IMR-90 (cell line): ENCODE results near the gene TMEM52. TPM values are rescaled to one million over a fixed set of nuclear protein-coding genes. Genes with fewer than 3 reads are reported as not detected.

Source experiments
- ATAC-seq: fragments of 200-7000 bp; cut with Tn5 transposase; 2 replicates; pipeline ENCODE4 v1.9.1; 2020; ENCODE audit warnings: low read depth, mild to moderate bottlenecking, moderate library complexity
- BruUV-seq: library from RNA; stranded (reverse); fragments of 400-500 nt; replicated peaks from 2 replicates; lab custom pipeline; 2021; lab: Mats Ljungman, UMichigan
- CTCF ChIA-PET: fragments of 300-600 bp; formaldehyde crosslinking; extraction: SDS; loops from one replicate; lab custom pipeline; 2021; ENCODE audit warnings: antibody characterized with exemption; lab: Yijun Ruan, JAX
- POLR2A ChIA-PET: fragments of 300-600 bp; sonication (Branson Sonifier 250); formaldehyde crosslinking; loops from one replicate; lab custom pipeline; 2022; ENCODE audit warnings: antibody characterized with exemption; ENCODE audit not compliant: unreplicated experiment; lab: Charles Lee
- DNase-seq: peaks from one replicate; pipeline ENCODE4 v3.0.0; 2013
- H2AFZ ChIP-seq: replicated peaks from 2 replicates; pipeline ENCODE3; 2013; ENCODE audit warnings: low read length, mild to moderate bottlenecking; ENCODE audit not compliant: poor library complexity
- H2AK5ac ChIP-seq: 2 replicates; pipeline ENCODE4 v1.6.1; 2013; ENCODE audit warnings: low read depth, low read length, inconsistent platforms
- H2AK9ac ChIP-seq: replicated peaks from 2 replicates; pipeline ENCODE3; 2013; ENCODE audit warnings: mild to moderate bottlenecking, low read depth, low read length, moderate library complexity; ENCODE audit not compliant: poor library complexity
- H2BK120ac ChIP-seq: 2 replicates; pipeline ENCODE4 v1.6.1; 2013; ENCODE audit warnings: low read depth, low read length, inconsistent platforms
- H2BK15ac ChIP-seq: 3 replicates; pipeline ENCODE4 v1.6.1; 2013; ENCODE audit warnings: low read depth, low read length, inconsistent platforms
- H2BK20ac ChIP-seq: 2 replicates; pipeline ENCODE4 v1.6.1; 2013; ENCODE audit warnings: low read depth, mild to moderate bottlenecking, inconsistent platforms, low read length, moderate library complexity
- H2BK5ac ChIP-seq: 2 replicates; pipeline ENCODE4 v1.6.1; 2013; ENCODE audit warnings: mild to moderate bottlenecking, low read depth, low read length, inconsistent platforms; ENCODE audit not compliant: poor library complexity, severe bottlenecking
- H3K14ac ChIP-seq: replicated peaks from 2 replicates; pipeline ENCODE4 v1.6.1; 2013; ENCODE audit warnings: low read depth, low read length, inconsistent platforms
- H3K18ac ChIP-seq: 2 replicates; pipeline ENCODE4 v1.6.1; 2013; ENCODE audit warnings: low read depth, low read length, control low read depth
- H3K23ac ChIP-seq: 2 replicates; pipeline ENCODE4 v1.6.1; 2013; ENCODE audit warnings: low read depth, low read length, inconsistent platforms
- H3K27ac ChIP-seq: 2 replicates; pipeline ENCODE4 v1.5.1; 2013; ENCODE audit warnings: mild to moderate bottlenecking, control low read depth, low read length; ENCODE audit not compliant: insufficient read depth
- H3K27me3 ChIP-seq: 2 replicates; pipeline ENCODE4 v1.6.1; 2013; ENCODE audit warnings: low read length; ENCODE audit not compliant: control insufficient read depth, insufficient read depth
- H3K36me3 ChIP-seq: 2 replicates; pipeline ENCODE4 v1.6.1; 2013; ENCODE audit warnings: low read length, mixed read lengths; ENCODE audit not compliant: control insufficient read depth, insufficient read depth
- H3K4ac ChIP-seq: 2 replicates; pipeline ENCODE4 v1.6.1; 2013; ENCODE audit warnings: low read depth, low read length, inconsistent platforms
- H3K4me1 ChIP-seq: 2 replicates; pipeline ENCODE4 v1.6.1; 2013; ENCODE audit warnings: low read length, mixed read lengths; ENCODE audit not compliant: control insufficient read depth, insufficient read depth
- H3K4me2 ChIP-seq: 2 replicates; pipeline ENCODE4 v1.6.1; 2013; ENCODE audit warnings: low read depth, mild to moderate bottlenecking, control low read depth, low read length, moderate library complexity
- H3K4me3 ChIP-seq: 2 replicates; pipeline ENCODE4 v1.5.1; 2013; ENCODE audit warnings: low read depth, mild to moderate bottlenecking, control low read depth, low read length, moderate library complexity; ENCODE audit not compliant: insufficient read depth
- H3K56ac ChIP-seq: 2 replicates; pipeline ENCODE4 v1.6.1; 2013; ENCODE audit warnings: low read length, inconsistent platforms; ENCODE audit not compliant: insufficient read depth; ENCODE audit errors: extremely low read depth
- H3K79me1 ChIP-seq, 2 experiments: 2 replicates each; pipeline ENCODE4 v1.6.1; 2013; ENCODE audit warnings: low read length in 2 of 2, inconsistent platforms in 1 of 2, low read depth in 1 of 2
- H3K9ac ChIP-seq: 2 replicates; pipeline ENCODE4 v1.6.1; 2013; ENCODE audit warnings: low read depth, low read length, control low read depth
- H3K9me1 ChIP-seq: 2 replicates; pipeline ENCODE4 v1.6.1; 2013; ENCODE audit warnings: low read length, inconsistent platforms; ENCODE audit not compliant: insufficient read depth
- H3K9me3 ChIP-seq: 2 replicates; pipeline ENCODE4 v1.6.1; 2013; ENCODE audit warnings: low read length; ENCODE audit not compliant: control insufficient read depth, insufficient read depth
- H4K20me1 ChIP-seq: 2 replicates; pipeline ENCODE4 v1.6.1; 2013; ENCODE audit warnings: low read length, inconsistent platforms; ENCODE audit not compliant: insufficient read depth
- H4K5ac ChIP-seq: 2 replicates; pipeline ENCODE4 v1.6.1; 2013; ENCODE audit warnings: mild to moderate bottlenecking, low read depth, low read length, control low read depth
- H4K8ac ChIP-seq, 2 experiments: 2 replicates each; pipeline ENCODE4 v1.6.1; 2013; ENCODE audit warnings: low read depth in 2 of 2, low read length in 2 of 2, control low read depth in 1 of 2, inconsistent platforms in 1 of 2
- H4K91ac ChIP-seq: 2 replicates; pipeline ENCODE4 v1.6.1; 2013; ENCODE audit warnings: low read depth, low read length, inconsistent platforms; ENCODE audit not compliant: insufficient read depth
- MAFK ChIP-seq: IDR thresholded peaks from 2 replicates; pipeline ENCODE4 v1.6.1; 2012; ENCODE audit warnings: low read depth, low read length, improper control_type of control experiment
- MAZ ChIP-seq: IDR thresholded peaks from 2 replicates; pipeline ENCODE4 v1.6.1; 2012; ENCODE audit warnings: low read depth, mild to moderate bottlenecking, low read length, improper control_type of control experiment, moderate library complexity, borderline replicate concordance
- MXI1 ChIP-seq: IDR thresholded peaks from 2 replicates; pipeline ENCODE4 v1.6.1; 2012; ENCODE audit warnings: low read depth, mild to moderate bottlenecking, low read length, moderate library complexity, borderline replicate concordance
- POLR2A ChIP-seq: IDR thresholded peaks from 2 replicates; pipeline ENCODE4 v1.6.1; 2012; ENCODE audit warnings: mild to moderate bottlenecking, low read depth, low read length
- RAD21 ChIP-seq: IDR thresholded peaks from 2 replicates; pipeline ENCODE4 v1.6.1; 2012; ENCODE audit warnings: low read length, improper control_type of control experiment
- WGBS, 2 experiments: methylation state at CpG; one replicate each; pipeline versions ENCODE4 v1.1.5 to v1.1.7; 2013; ENCODE audit warnings: missing lambda C conversion rate in 2 of 2; ENCODE audit not compliant: insufficient read length in 1 of 2; ENCODE audit errors: extremely low coverage in 2 of 2; 5-methylcytosine and 5-hydroxymethylcytosine counted together
- dilution Hi-C: fragments of 300-500 bp; cut with HindIII; formaldehyde crosslinking; loops from one replicate; pipeline ENCODE4 v1.14.3; 2018; ENCODE audit warnings: low sequenced_read_pairs; ENCODE audit not compliant: unreplicated experiment
- in situ Hi-C: fragments of 300-500 bp; cut with MboI; formaldehyde crosslinking; loops from 3 replicates; pipeline ENCODE4 v1.14.3; 2019; ENCODE audit warnings: low sequenced_read_pairs, inconsistent platforms, mixed read lengths
- intact Hi-C: fragments of 100-400 bp; cut with micrococcal nuclease; formaldehyde crosslinking; loops from 2 replicates; pipeline ENCODE4 v1.10.0; 2022
- polyA plus RNA-seq, 3 experiments: library from polyadenylated mRNA; depleted of rRNA; stranded (reverse); fragments of >200 nt; gene quantifications; 2 replicates each; pipeline ENCODE4 v1.2.3, GENCODE V29; 2012; ENCODE audit warnings: low replicate concordance in 1 of 3
- total RNA-seq: library from RNA; depleted of rRNA; stranded (reverse); fragments of >200 nt; gene quantifications from 2 replicates; pipeline ENCODE4 v1.2.3, GENCODE V29; 2012

The TMEM52 gene
- total and polyA plus RNA-seq, 2 of the 4 experiments (the other 2 are of a cell fraction), result 0.54 to 1.3 TPM

DNA sequence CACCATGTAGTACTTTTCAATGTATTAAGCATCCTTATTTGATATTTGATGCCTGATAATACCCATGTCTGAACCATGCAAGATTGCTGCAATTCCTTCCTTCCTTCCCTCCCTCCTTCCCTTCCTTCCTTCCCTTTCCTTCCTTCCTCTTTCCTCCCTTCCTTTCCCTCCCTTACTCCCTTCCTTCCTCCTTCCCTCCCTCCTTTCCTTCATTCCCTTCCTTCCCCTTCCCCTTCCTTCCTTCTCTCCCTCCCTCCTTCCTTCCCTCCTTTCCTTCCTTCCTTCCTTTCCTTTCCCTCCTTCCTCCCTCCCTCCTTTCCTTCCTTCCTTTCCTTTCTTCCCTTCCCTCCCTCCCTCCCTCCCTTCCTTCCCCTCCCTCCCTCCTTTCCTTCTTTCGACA, 29.7 kb upstream of the TMEM52 start:
- Histone ChIP-seq H3K4me1 (no peaks in the 10 kb centered on the region), H3K9me3 (no peaks in the 10 kb centered on the region), H4K91ac (no peak overlapping the region), H3K18ac (no peak overlapping the region), H4K8ac (no peak overlapping the region), H3K9me1 (0 out of 2 replicates have a peak, but pooled peaks cover 3% of the 10 kb centered on the region), H4K20me1 (no peaks in the 10 kb centered on the region), H3K4me2 (no peak overlapping the region), H3K4ac (no peak overlapping the region), H2BK15ac (no peak overlapping the region), H3K4me3 (no peak overlapping the region), H2AK5ac (no peak overlapping the region), H3K36me3 (no peaks in the 10 kb centered on the region), H2BK5ac (no peak overlapping the region), H3K27me3 (peaks cover 33% of the 10 kb centered on the region), H2AFZ (no peak overlapping the region), H4K5ac (no peak overlapping the region), H3K14ac (no peak overlapping the region), H3K79me1 (no peaks in the 10 kb centered on the region), H3K9ac (no peak overlapping the region), H3K23ac (no peak overlapping the region), H2BK120ac (no peak overlapping the region), H2AK9ac (no peak overlapping the region), H2BK20ac (no peak overlapping the region), H3K27ac (no peak overlapping the region), H3K56ac (no peak overlapping the region)
- CTCF ChIA-PET, result no interaction called here
- BruUV-seq, result no TSS peak
- in situ Hi-C loops (no loop called here), intact Hi-C loops (no loop called here), dilution Hi-C loops (no loop called here)
- no CpG with 5 or more reads among the region's 1 CpG for WGBS, 2 experiments
- POLR2A ChIA-PET, result no interaction called here
- ATAC-seq (no peak), DNase-seq (no peak)
- TF ChIP-seq MAZ (no peak), POLR2A (no peak), RAD21 (no peak), MXI1 (no peak), MAFK (no peak)
